Measurements from ENCODE around the gene INO80C.

The INO80C gene

DNA sequence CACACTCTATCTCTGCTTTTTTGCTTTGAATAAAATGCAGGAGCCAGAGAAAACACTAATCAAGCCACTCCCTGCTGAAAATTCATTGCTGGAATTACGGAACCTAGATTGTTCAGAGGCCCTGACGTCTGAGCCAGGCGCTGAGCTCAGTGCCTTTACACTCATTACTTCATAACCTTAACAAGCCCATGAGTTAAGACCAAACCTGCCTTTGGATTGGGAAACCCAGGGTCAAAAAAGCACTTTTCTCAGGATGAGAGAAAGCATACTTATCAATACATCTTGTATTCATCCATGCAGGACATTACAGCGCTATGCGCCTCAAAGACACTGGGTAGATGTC lies 762 bp downstream of the INO80C start:
- TF ChIP-seq, protein P1, sequence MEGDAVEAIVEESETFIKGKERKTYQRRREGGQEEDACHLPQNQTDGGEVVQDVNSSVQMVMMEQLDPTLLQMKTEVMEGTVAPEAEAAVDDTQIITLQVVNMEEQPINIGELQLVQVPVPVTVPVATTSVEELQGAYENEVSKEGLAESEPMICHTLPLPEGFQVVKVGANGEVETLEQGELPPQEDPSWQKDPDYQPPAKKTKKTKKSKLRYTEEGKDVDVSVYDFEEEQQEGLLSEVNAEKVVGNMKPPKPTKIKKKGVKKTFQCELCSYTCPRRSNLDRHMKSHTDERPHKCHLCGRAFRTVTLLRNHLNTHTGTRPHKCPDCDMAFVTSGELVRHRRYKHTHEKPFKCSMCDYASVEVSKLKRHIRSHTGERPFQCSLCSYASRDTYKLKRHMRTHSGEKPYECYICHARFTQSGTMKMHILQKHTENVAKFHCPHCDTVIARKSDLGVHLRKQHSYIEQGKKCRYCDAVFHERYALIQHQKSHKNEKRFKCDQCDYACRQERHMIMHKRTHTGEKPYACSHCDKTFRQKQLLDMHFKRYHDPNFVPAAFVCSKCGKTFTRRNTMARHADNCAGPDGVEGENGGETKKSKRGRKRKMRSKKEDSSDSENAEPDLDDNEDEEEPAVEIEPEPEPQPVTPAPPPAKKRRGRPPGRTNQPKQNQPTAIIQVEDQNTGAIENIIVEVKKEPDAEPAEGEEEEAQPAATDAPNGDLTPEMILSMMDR (IDR thresholded peaks at IDR 0.05; ENCODE audit: low read depth, low read length, missing control alignments): no peak
- Histone ChIP-seq H3K36me3 (replicated peaks) (no peaks in the 10 kb centered on the region), H3K27me3 (replicated peaks) (no peaks in the 10 kb centered on the region), H3K4me3 (ENCODE audit: low read depth, low read length) (peak overlapping the region; percentile 80), H3K27ac (peak overlapping the region; percentile 97)
- in situ Hi-C loops (cut with HindIII; ENCODE audit: low pct_ligation_motif_present, low sequenced_read_pairs): no loop called here
- peak; percentile 49 for DNase-seq

DNA sequence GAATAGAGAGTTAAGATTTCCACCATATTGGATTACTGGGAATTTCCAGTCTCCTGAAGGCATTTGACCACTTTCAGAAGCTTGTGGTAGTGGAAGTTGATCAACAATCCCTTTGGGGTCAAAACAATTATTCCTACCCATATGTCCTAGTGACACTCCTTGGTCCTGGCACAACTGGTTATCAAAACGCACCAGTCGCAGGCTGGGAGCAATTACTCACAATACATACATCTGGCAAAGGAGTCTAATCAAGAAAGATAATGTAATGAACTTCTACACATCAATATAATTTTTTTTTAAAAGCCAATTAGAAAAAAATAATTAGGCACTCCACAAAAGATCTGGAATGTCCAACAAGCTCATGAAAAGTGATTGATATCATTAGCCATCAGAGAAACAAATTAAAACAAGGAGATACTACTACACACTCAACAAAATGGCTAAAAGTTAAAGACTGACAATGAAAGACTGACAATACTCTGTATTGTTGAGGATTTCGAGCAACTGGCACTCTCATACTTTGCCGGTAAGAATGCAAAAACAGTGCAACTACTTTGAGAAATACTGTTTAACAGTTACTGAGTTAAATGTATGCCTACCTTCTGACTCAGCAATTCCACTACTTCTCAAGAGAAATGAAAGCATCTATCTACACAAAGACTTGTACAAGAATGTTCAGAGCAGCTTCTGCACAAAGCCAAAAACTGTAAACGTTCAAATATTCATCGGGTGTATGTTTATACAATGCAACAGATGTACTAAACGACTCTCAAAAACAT lies 2.0 kb downstream of the INO80C start:
- H3K36me3 ChIP-seq (replicated peaks): no peaks in the 10 kb centered on the region
- peak overlapping the region; percentile 97 for H3K27ac ChIP-seq
- no peak for DNase-seq
- no peak overlapping the region for H3K4me3 ChIP-seq (ENCODE audit: low read depth, low read length)
- TF ChIP-seq, protein P1 (IDR thresholded peaks at IDR 0.05; ENCODE audit: low read depth, low read length, missing control alignments): no peak
- in situ Hi-C loops (cut with HindIII; ENCODE audit: low pct_ligation_motif_present, low sequenced_read_pairs): no loop called here
- H3K27me3 ChIP-seq (replicated peaks): no peaks in the 10 kb centered on the region

DNA sequence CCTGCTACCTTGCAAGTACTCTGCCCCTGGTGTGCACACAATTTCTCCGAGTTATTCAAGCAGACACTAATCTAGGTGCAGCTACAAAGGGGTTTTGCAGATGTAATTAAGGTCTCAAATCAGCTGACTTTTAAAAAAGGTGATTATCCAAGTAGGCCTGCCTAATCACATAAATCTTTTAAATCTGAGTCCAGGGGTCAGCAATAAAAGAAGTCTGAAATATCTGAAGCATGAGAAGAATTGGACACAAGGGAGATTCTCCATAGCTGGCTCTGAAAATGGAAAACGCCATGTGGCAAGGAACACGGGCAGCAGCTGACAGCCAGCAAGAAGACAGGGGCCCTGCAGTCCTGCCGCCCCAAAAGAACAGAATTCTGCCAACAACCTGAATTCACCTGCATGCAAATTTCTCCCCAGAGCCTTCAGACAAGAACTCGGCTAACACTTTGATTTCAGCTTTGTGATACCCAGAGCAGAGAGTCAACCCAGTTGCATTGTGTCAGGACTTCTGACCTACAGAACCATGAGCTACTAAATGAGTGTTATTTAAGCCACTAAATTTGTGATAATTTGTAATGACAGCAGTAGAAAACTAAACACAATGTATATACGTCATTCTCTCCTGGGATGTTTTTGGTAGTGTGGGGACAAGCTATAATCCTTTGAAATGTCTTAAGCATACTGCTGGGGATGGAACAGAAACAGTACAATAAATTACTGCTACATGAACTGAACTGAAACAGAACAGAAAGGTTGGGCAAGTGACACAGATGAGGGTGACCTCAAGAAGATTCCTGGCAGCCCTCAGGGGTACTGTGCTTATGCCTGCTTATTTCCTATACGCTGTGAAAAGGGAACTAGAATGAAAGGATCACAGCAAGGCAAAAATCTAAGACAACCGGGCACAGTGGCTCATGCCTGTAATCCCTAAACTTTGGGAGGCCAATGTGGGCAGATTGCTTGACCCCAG lies 3.2 kb downstream of the INO80C start:
- DNase-seq: no peak
- H3K27ac ChIP-seq: no peak overlapping the region
- H3K4me3 ChIP-seq (ENCODE audit: low read depth, low read length): no peak overlapping the region
- no peaks in the 10 kb centered on the region for H3K27me3 ChIP-seq (replicated peaks)
- H3K36me3 ChIP-seq (replicated peaks): no peaks in the 10 kb centered on the region
- in situ Hi-C loops (cut with HindIII; ENCODE audit: low pct_ligation_motif_present, low sequenced_read_pairs): no loop called here
- TF ChIP-seq, protein P1 (IDR thresholded peaks at IDR 0.05; ENCODE audit: low read depth, low read length, missing control alignments): no peak

DNA sequence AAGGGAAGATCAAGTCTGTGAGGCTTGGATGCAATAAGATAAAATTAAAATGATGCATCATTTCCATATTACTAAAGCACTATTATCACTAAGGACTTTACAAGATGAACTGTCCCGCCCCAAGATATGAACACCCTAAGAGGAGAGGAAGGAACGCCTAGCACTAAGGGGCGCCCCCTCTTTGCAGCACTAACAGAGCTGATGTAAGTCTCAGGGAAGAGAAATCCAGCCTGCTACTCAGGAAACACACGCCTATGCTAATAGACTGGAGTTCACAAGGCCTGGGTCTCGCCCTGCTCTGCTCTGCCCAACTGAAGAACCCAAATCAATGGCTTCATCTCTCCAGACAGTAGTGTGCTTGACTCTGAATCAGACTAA lies 6.1 kb downstream of the INO80C start:
- Histone ChIP-seq H3K36me3 (replicated peaks) (no peaks in the 10 kb centered on the region), H3K4me3 (ENCODE audit: low read depth, low read length) (no peak overlapping the region), H3K27ac (peak overlapping the region; percentile 43), H3K27me3 (replicated peaks) (no peaks in the 10 kb centered on the region)
- in situ Hi-C loops (cut with HindIII; ENCODE audit: low pct_ligation_motif_present, low sequenced_read_pairs): no loop called here
- TF ChIP-seq, protein P1 (IDR thresholded peaks at IDR 0.05; ENCODE audit: low read depth, low read length, missing control alignments): no peak
- no peak for DNase-seq

DNA sequence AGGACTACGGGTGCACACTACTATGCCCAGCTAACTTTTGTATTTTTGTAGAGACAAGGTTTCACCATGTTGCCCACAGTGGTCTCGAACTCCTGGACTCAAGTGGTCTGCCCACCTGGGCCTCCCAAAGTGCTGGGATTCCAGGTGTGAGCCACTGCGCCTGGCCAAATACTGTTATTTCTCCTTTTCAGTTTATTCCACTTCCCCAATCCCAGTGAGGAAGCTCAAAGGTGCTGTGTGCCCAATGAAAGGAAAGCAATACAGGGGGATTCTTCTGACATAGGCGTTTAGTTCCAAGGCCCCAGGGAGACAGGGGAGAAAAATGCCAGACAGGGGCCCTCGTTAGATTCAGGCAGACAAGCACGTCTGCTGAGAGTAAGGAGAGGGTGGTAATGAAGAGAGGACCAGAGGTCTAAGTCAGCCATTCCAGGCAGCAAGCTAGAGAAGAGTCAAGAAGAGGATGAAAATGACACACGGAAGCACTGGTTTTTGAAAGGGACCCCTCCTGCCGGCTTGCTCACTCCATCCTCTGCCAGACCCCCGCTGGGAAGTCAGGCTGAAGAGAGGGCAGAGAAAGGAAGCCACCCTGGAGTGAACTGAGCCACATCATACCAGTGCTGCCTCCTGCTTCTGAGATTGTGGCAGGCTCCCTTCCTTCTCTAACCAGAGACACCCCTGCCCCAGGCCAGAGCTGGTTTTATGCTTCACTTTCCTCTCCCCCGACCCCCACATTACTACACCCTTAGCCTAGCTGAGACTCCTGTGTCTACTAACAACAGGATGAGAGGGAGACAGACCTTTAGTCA lies 6.7 kb downstream of the INO80C start:
- in situ Hi-C loops (cut with HindIII; ENCODE audit: low pct_ligation_motif_present, low sequenced_read_pairs): no loop called here
- Histone ChIP-seq H3K27me3 (replicated peaks) (no peaks in the 10 kb centered on the region), H3K36me3 (replicated peaks) (no peaks in the 10 kb centered on the region), H3K4me3 (ENCODE audit: low read depth, low read length) (no peak overlapping the region), H3K27ac (peak overlapping the region; percentile 43)
- DNase-seq: no peak
- TF ChIP-seq, protein P1 (IDR thresholded peaks at IDR 0.05; ENCODE audit: low read depth, low read length, missing control alignments): no peak
